HG02943 (cell line): ENCODE data around the gene ANKRD23.
A peak's percentile ranks its signal among the peaks of the same experiment; 100 is the strongest.

Experiments used
- ATAC-seq: cut with Tn5 transposase; IDR thresholded peaks from one replicate; pipeline ENCODE4 v1.9.1; 2021; ENCODE audit warnings: mild to moderate bottlenecking, low read depth, moderate library complexity; ENCODE audit not compliant: unreplicated experiment

The ANKRD23 gene

GRCh38 chr2:96878171-96878570 lies 34.4 kb upstream of the ANKRD23 start:
- no peak for ATAC-seq

- no peak for ATAC-seq
These were observed 33.8 kb upstream of the ANKRD23 start for GRCh38 chr2:96877631-96878092.

DNA sequence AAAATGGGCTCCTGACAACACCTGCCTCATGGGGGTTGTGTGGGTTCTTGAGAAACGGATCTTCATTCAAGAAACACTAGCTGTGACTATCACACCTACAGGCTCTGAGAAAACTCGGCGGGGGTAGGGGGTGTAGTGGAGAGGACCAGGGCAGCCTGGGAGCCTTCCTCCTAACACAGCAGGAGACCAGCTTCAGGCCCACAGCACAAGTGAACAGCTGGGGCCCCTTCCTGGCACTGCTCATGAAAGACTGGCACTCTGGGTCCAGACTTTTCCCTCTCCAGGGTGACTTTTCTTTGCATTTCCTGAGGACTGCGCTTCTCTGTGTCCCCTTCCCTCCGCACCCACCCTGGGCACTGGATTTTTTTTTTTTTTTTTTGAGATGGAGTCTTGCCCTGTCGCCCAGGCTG lies 33.2 kb upstream of the ANKRD23 start:
- ATAC-seq, result no peak

DNA sequence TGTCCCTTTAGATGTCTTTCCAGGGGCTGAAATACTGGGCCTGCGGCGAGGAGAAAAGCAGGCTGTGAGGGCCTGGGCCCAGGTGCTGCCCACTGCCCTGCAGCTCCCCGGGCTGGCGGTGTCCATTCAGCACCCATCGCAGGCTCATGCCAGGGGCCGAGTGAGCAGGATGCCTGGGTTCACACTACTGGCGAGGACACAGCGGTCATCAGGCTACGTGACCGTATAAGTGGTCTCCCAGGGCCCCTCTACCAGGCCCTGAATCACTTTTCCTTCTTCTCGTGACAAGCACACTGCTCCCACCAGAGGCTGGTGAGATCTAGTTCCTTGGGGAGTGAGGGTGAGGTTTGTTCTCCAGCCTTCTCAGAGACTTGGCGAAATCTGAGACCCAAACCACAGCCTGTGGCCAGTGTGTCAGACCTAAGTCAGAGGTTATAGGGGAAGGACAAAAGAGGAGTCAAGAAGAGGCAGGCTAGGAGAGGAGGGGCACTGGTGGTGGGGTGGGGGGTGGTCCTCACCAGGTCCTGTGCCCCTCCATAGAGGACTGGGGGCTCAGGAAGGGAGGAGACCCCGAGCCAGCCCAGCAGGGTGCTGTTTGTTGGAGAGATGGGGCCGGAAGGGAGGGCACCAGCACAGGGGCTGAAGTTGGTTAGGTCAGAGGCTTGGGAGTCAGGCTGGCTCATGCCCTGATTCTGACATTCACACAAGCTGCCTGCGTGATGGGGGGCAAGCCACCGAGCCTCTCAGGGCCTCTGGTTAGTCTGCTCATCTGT lies 32.6 kb upstream of the ANKRD23 start:
- ATAC-seq, result no peak

DNA sequence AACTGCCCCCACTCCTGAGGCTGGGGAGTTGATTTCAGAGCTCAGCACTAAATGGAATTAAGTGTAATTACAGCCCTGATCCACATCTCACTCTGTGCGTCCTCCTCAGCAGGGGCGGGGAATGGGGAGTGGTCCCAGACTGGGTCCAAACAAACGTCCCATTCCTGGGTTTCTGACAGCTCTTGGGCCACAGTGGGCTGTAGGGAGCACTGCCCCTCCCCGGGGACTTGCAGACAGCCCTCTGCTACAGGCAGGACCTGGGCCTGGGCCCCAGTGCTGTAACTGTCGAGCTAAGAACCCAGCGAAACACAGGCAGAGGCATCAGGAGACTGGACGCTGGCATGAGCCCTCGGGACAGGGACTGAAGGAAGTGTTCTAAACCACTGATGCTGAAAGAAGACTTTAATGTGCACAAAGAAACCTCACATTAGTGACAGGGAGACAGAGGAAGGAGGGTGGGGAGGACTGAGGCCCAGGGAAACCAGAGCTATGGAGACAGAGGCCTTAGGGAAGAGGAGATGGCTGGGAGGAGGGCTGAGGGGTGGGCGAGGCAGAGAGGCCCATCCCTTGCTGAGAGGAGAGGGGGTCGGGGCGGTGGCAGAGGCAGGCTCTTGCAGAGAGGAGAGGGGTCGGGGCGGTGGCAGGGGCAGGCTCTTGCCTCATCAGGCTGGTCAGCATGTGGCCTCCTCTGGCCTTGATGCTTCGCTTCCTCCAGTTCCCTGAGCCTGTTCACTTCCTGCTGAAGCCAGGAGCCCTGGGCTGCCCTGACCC lies 31.9 kb upstream of the ANKRD23 start:
- ATAC-seq, result no peak

- peak; percentile 45 for ATAC-seq
These were observed 30.5 kb upstream of the ANKRD23 start for GRCh38 chr2:96874198-96874831.

GRCh38 chr2:96873651-96874096 lies 29.9 kb upstream of the ANKRD23 start:
- ATAC-seq, result no peak

DNA sequence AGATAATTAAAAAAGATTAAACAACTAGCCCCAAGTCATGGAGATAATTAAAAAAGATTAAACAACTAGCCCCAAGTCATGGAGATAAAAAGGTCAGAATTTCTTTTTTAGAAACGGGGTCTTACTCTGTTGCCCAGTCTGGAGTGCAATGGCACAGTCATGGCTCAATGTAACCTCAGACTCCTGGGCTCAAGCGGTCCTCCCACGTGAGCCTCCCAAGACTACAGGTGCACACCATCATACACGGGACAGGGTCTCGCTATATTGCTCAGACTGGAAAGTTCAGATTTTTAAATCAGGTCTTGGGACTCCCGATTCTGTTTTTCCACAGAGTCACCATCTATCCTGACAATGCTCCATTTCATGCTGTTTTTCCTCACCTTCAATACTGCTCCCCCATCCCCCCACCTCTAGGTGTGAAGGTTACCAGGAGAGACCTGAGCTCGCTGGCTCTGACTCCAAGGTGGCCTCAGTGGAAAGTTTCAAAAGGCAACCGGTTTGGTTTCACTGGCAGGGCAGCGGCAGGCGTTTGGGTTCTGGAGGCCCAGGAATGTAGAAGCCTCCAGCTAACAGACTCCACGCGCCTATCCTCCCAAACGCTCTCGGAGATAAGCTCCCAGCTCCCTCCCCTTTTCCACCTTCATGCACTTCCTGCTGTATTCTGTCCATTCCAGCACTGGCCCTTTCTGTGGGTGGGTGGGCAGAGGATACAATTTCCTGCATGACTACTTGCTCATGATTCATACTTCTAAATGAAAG lies 28.9 kb upstream of the ANKRD23 start:
- no peak for ATAC-seq

GRCh38 chr2:96870626-96871255 lies 26.9 kb upstream of the ANKRD23 start:
- ATAC-seq, result no peak

DNA sequence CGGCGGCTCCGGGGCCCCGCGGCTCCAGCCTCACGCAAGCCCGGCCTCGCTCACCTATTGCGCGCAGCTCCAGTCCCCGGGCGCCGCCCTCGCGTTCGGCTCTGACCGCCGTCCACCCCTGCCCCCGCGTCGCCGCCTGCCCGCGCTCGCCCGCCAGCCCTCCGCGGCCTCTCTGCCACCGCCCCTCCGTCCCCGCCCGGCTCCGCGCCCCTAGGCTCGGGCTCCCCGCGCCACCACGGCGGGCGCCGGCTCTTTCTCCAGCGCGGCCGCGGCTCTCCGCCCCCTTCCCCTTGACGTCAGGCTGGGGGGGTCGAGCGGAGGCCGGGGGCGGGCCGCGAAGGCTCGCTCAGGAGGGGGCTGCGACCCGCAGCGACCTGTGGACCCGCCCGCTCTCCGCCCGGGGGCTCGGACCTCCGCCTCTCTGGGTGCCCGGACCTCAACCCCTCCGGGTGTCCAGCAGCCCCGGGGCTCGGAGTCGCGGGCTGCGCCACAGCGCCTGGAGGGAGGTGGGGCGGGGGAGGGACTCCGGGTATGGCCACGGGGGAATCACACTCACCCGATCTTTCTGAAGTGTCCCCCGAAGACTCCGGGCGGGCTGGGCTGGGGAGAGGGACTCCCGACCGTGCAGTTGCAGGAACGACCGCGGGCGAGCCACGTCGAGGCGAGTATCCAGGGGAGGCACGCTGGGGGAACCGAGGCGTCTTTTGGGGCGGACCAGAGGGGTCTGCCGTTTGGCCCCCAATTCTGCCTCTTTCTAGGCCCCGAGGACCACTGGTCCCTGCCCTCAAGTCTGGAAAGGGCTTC lies 26.2 kb upstream of the ANKRD23 start, which contains the start of gene SEMA4C:
TSS of gene SEMA4C (minus strand) at position 259 of the 804 bp plus-strand sequence. CDS start 2,194 bp downstream, outside the sequence.
- no peak for ATAC-seq

- no peak for ATAC-seq
These were observed 25.5 kb upstream of the ANKRD23 start for GRCh38 chr2:96869281-96869821.

GRCh38 chr2:96868555-96869280 lies 24.9 kb upstream of the ANKRD23 start:
- peak; percentile 47 for ATAC-seq

GRCh38 chr2:96867756-96868554 lies 24.1 kb upstream of the ANKRD23 start:
- no peak for ATAC-seq

- ATAC-seq, result no peak
These were observed 23.4 kb upstream of the ANKRD23 start for GRCh38 chr2:96866986-96867755.

DNA sequence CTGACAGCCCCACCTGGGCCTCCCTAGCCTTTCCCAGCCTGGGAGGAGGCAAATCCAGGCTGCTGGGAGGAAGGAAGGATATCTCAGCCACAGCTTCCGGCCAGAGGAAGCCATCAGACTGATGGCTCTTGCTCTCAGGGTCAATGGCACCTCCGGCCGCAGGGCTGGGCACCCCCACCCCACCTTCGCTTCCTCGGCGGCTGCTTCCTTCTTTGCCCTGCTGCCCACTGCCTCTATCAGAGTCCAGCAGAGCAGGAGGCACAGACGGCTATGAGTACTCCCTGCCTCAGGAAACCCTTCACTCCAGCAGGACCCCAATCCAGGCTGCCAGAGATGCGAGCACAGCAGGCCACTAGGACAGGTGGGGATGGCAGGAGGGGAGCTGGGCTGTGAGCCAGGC lies 22.8 kb upstream of the ANKRD23 start:
- ATAC-seq, result no peak

DNA sequence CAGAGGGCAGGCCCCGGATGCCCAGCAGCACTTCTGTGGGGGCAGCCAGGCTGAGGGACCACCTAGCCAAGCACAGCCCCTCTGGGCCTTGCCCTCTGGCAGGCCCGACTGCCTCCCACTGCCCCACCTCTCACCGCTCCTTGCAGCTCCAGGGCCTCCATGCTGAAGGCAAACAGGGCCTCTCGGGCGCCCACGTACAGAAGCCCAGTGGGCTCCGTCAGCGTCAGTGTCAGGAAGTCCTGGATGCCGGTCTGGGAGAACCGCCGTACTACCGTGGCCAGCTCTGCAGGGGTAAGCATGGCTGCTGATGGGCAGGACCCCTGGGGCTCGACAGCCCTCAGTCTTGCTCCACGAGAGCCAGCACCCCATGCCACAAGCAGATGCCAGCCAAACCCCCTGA lies 22.3 kb upstream of the ANKRD23 start:
- ATAC-seq, result no peak

DNA sequence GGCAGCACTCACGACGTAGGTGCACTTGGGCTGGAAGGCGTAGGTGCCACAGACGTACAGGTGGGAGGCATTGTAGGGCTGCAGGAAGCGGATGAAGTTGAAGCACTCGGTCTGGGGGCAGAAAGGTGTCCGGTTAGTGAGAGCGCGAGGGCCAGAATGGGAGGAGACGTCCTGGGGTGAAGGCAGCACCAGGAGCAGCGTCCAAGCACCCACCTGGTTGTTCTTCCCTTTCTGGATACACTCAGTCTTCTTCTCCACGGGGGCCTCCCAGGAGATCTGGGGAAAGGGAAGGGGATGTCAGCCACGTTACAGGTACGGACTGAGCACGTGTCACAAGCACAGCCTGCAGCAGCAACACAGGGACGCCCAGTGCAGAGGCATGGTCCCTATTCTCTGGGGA lies 21.8 kb upstream of the ANKRD23 start:
- ATAC-seq, result no peak
